Measurements from ENCODE around the gene KIF6.

DNA sequence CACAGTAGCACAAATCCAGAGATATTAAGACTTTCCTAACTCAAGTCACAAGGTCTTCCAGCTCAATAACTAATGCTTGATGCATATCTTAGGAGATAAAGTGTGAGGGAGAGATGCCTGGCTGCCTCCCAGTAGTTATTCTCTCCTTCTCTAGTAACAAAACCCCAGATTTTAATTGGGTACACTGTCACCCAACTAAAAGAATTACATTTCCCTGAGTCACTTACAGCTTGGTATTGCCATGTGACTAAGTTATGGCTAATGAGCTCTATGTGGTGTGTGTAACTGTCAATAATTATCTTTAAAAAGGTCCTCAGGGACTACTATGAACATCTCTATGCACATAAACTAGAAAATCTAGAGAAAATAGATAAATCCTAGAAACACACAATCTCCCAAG is 32.0 kb downstream of the KIF6 start:
- TF ChIP-seq BHLHE40 (IDR thresholded peaks at IDR 0.05; ENCODE audit: borderline replicate concordance) (no peak), LEF1 (IDR thresholded peaks at IDR 0.05; ENCODE audit: borderline replicate concordance) (no peak), HDGF (IDR thresholded peaks at IDR 0.05; ENCODE audit: borderline replicate concordance) (no peak)
